OCI-LY1 (cell line): ENCODE measurements around the gene HDHD5.

Experiments used
- H2AFZ ChIP-seq: fragments of 200-600 bp; sonication (generic), shearing (Covaris generic); 2 replicates; pipeline ENCODE4 v1.6.0; 2014; ENCODE audit warnings: antibody characterized with exemption, mild to moderate bottlenecking, low read length
- H3F3A ChIP-seq: fragments of 200-600 bp; sonication (generic), shearing (Covaris generic); 2 replicates; pipeline ENCODE4 v1.6.0; 2014; ENCODE audit warnings: mild to moderate bottlenecking, antibody characterized with exemption, low read length, moderate library complexity; ENCODE audit not compliant: insufficient read depth
- H3K27ac ChIP-seq: fragments of 200-600 bp; sonication (generic); 2 replicates; pipeline ENCODE4 v1.5.1; 2014; ENCODE audit warnings: low read length, mixed run types, mild to moderate bottlenecking, low read depth; ENCODE audit not compliant: poor library complexity, severe bottlenecking
- H3K27me3 ChIP-seq: fragments of 200-600 bp; sonication (generic); 2 replicates; pipeline ENCODE4 v1.6.0; 2014; ENCODE audit warnings: antibody characterized with exemption, mild to moderate bottlenecking, low read length, moderate library complexity; ENCODE audit not compliant: insufficient read depth
- H3K36me3 ChIP-seq: fragments of 200-600 bp; sonication (generic); 2 replicates; pipeline ENCODE4 v1.6.1; 2014; ENCODE audit warnings: mild to moderate bottlenecking, antibody characterized with exemption, low read length, moderate library complexity, mixed read lengths; ENCODE audit not compliant: insufficient read depth
- H3K4me1 ChIP-seq: fragments of 200-600 bp; sonication (generic); 2 replicates; pipeline ENCODE4 v1.5.1; 2014; ENCODE audit warnings: mild to moderate bottlenecking, low read length, moderate library complexity; ENCODE audit not compliant: insufficient read depth, severe bottlenecking
- H3K4me2 ChIP-seq: fragments of 200-600 bp; sonication (generic), shearing (Covaris generic); 2 replicates; pipeline ENCODE4 v1.6.1; 2014; ENCODE audit warnings: low read length
- H3K4me3 ChIP-seq: fragments of 200-600 bp; sonication (generic); 2 replicates; pipeline ENCODE4 v1.5.1; 2014; ENCODE audit warnings: low read length, low read depth, mild to moderate bottlenecking, mixed read lengths; ENCODE audit not compliant: poor library complexity, severe bottlenecking
- H3K79me2 ChIP-seq: fragments of 200-600 bp; shearing (Covaris generic); 2 replicates; pipeline ENCODE4 v1.6.1; 2016; ENCODE audit warnings: mixed run types, low read length, mixed read lengths; ENCODE audit not compliant: insufficient read depth
- H3K9ac ChIP-seq: fragments of 200-600 bp; sonication (generic), shearing (Covaris generic); 2 replicates; pipeline ENCODE4 v1.6.1; 2014; ENCODE audit warnings: mild to moderate bottlenecking, low read length, mixed read lengths
- H3K9me2 ChIP-seq: fragments of 200-600 bp; sonication (generic), shearing (Covaris generic); 2 replicates; pipeline ENCODE4 v1.6.1; 2014; ENCODE audit warnings: low read depth, mild to moderate bottlenecking, low read length, mixed read lengths
- H3K9me3 ChIP-seq: fragments of 200-600 bp; shearing (Covaris generic); 2 replicates; pipeline ENCODE4 v1.6.1; 2014; ENCODE audit warnings: low read length, mixed read lengths
- H4K20me1 ChIP-seq: fragments of 200-600 bp; sonication (generic), shearing (Covaris generic); 2 replicates; pipeline ENCODE4 v1.6.0; 2016; ENCODE audit warnings: mild to moderate bottlenecking, low read length; ENCODE audit not compliant: insufficient read depth
- EZH2 ChIP-seq: fragments of 200-600 bp; sonication (generic), shearing (Covaris generic); IDR thresholded peaks from 2 replicates; pipeline ENCODE4 v1.8.0; 2017; ENCODE audit warnings: borderline replicate concordance, mixed run types, mild to moderate bottlenecking, antibody characterized with exemption, low read length, moderate library complexity, mixed read lengths
- TF ChIP-seq, protein P1 (sequence below): fragments of 200-600 bp; sonication (generic), shearing (Covaris generic); IDR thresholded peaks from 2 replicates; pipeline ENCODE4 v1.5.1; 2017; ENCODE audit warnings: mild to moderate bottlenecking, antibody characterized with exemption, low read length, moderate library complexity, mixed read lengths

Gene HDHD5

DNA sequence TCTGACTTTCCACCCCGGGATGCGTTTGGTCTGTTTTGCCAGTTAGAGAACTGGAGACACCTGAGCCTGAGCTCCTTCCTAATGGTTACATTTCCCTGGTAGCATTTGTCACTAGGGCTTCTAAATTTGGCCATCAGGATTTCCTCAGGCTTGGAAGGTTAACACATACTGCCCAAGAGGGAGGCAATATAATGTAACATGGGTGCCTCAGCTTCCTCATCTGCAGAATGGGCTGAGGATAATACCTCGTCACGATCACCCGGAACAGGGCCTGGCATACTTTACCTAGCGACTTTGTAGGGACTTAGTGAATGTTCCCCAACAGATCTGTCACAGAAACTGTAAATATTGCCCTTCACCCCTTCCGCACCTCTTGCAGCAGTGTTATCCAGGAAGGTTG lies 63.0 kb downstream of the HDHD5 start:
- H3K36me3 ChIP-seq, result 0 out of 2 replicates have a peak, but pooled peaks cover 6% of the 10 kb centered on the region
- no peak overlapping the region for H3K4me3 ChIP-seq
- no peaks in the 10 kb centered on the region for H3K79me2 ChIP-seq
- no peak overlapping the region for H2AFZ ChIP-seq
- H4K20me1 ChIP-seq, result 0 out of 2 replicates have a peak, but pooled peaks cover 2% of the 10 kb centered on the region
- no peak overlapping the region for H3K4me2 ChIP-seq
- no peaks in the 10 kb centered on the region for H3K9me2 ChIP-seq
- H3K4me1 ChIP-seq, result peaks cover 12% of the 10 kb centered on the region
- H3K27ac ChIP-seq, result no peak overlapping the region
- H3K27me3 ChIP-seq, result no peaks in the 10 kb centered on the region
- no peak for TF ChIP-seq EZH2
- TF ChIP-seq, protein P1, sequence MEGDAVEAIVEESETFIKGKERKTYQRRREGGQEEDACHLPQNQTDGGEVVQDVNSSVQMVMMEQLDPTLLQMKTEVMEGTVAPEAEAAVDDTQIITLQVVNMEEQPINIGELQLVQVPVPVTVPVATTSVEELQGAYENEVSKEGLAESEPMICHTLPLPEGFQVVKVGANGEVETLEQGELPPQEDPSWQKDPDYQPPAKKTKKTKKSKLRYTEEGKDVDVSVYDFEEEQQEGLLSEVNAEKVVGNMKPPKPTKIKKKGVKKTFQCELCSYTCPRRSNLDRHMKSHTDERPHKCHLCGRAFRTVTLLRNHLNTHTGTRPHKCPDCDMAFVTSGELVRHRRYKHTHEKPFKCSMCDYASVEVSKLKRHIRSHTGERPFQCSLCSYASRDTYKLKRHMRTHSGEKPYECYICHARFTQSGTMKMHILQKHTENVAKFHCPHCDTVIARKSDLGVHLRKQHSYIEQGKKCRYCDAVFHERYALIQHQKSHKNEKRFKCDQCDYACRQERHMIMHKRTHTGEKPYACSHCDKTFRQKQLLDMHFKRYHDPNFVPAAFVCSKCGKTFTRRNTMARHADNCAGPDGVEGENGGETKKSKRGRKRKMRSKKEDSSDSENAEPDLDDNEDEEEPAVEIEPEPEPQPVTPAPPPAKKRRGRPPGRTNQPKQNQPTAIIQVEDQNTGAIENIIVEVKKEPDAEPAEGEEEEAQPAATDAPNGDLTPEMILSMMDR, result no peak
- no peak overlapping the region for H3K9ac ChIP-seq
- no peaks in the 10 kb centered on the region for H3F3A ChIP-seq
- H3K9me3 ChIP-seq, result no peaks in the 10 kb centered on the region

DNA sequence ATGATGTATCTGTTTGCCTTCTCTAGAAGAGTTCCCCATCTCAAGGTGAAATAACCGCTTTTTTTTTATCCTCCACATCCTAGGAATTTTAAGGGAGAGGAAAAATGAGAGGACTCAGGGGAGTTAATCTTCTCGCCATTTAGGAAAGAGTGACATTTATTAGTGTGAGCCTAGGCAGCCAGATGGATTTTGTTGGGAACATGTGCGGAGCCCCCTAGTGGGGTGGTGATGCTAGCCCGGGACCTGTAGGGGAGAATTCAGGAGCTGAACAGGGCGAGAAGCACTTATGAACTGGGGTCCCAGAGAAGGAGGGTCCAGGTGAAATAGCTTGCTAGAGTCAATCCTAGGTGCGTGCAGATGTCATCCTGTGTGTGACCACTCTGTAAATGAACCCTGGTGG lies 63.5 kb downstream of the HDHD5 start:
- H3K27me3 ChIP-seq, result no peaks in the 10 kb centered on the region
- TF ChIP-seq, protein P1, result peak; percentile 53
- no peak for TF ChIP-seq EZH2
- H2AFZ ChIP-seq, result no peak overlapping the region
- H3K27ac ChIP-seq, result no peak overlapping the region
- H3K9ac ChIP-seq, result no peak overlapping the region
- H3F3A ChIP-seq, result no peaks in the 10 kb centered on the region
- 0 out of 2 replicates have a peak, but pooled peaks cover 2% of the 10 kb centered on the region for H4K20me1 ChIP-seq
- H3K4me2 ChIP-seq, result no peak overlapping the region
- H3K9me2 ChIP-seq, result no peaks in the 10 kb centered on the region
- H3K9me3 ChIP-seq, result no peaks in the 10 kb centered on the region
- H3K36me3 ChIP-seq, result 0 out of 2 replicates have a peak, but pooled peaks cover 6% of the 10 kb centered on the region
- no peak overlapping the region for H3K4me3 ChIP-seq
- H3K4me1 ChIP-seq, result peaks cover 12% of the 10 kb centered on the region
- no peaks in the 10 kb centered on the region for H3K79me2 ChIP-seq

DNA sequence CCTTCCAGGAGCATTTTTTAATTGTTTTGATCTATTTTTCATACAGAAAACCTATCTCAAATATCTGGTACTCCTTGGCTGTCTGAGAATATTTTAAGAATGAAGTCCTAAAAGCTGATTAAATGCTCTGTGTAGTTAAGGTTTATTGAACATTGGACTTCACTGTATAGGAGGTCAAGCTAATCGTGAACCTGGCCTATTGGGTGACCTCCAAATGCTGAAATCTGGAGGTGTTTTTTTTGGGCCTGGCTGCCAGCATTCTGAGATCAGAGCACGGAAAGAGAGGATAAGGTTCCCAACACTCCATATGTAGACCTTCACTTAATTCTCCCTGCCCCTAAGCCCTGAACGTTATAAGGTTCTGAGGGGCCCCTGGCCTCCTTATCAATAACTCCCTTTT lies 66.0 kb downstream of the HDHD5 start:
- no peak for TF ChIP-seq EZH2
- TF ChIP-seq, protein P1, result no peak
- H3F3A ChIP-seq, result no peaks in the 10 kb centered on the region
- H3K9me2 ChIP-seq, result no peaks in the 10 kb centered on the region
- H3K79me2 ChIP-seq, result no peaks in the 10 kb centered on the region
- H3K27ac ChIP-seq, result no peak overlapping the region
- H3K27me3 ChIP-seq, result no peaks in the 10 kb centered on the region
- peaks cover 11% of the 10 kb centered on the region for H3K4me1 ChIP-seq
- no peak overlapping the region for H2AFZ ChIP-seq
- H3K4me2 ChIP-seq, result no peak overlapping the region
- H3K36me3 ChIP-seq, result no peaks in the 10 kb centered on the region; the same call in 1 of the 2 replicates
- no peaks in the 10 kb centered on the region for H3K9me3 ChIP-seq
- H3K9ac ChIP-seq, result no peak overlapping the region
- H4K20me1 ChIP-seq, result 0 out of 2 replicates have a peak, but pooled peaks cover 2% of the 10 kb centered on the region
- no peak overlapping the region for H3K4me3 ChIP-seq
